ENCODE measurements around the gene SIRT6. TPM values are rescaled to one million over a fixed set of nuclear protein-coding genes. Genes with fewer than 3 reads are reported as not detected.

Gene SIRT6
- polyA plus RNA-seq, 3 donors, result 0.57 to 50.3 (median 1.2) TPM

GRCh38 chr19:4225885-4226284 is 43.5 kb upstream of the SIRT6 start:
- H3K4me1 ChIP-seq (ENCODE audit: control insufficient read depth in 1 of 2, insufficient read depth in 2 of 2, low read length in 2 of 2), result peaks cover 0 to 6% of the 10 kb centered on the region in 2 donors
- peaks cover 0 to 18% of the 10 kb centered on the region in 2 donors for H3K27me3 ChIP-seq (ENCODE audit: control insufficient read depth in 2 of 2, insufficient read depth in 2 of 2, low read length in 2 of 2)
- no peaks in the 10 kb centered on the region for H4K20me1 ChIP-seq (ENCODE audit: insufficient read depth, low read length)
- H3K4me3 Mint-ChIP-seq, result no peak overlapping the region
- no peak overlapping the region for H2AFZ ChIP-seq (ENCODE audit: insufficient read depth, low read depth, low read length, poor library complexity, severe bottlenecking)
- no peaks in the 10 kb centered on the region for H3K9me3 Mint-ChIP-seq
- H3K27me3 Mint-ChIP-seq (ENCODE audit: low read depth in 3 of 3), result peaks cover 4 to 8% (median 6%) of the 10 kb centered on the region in 3 donors
- H3K27ac Mint-ChIP-seq, result no peak overlapping the region
- no peak for DNase-seq
- intact Hi-C loops (cut with micrococcal nuclease), result no loop called here
- no peak for TF ChIP-seq CTCF (IDR thresholded peaks at IDR 0.05)
- H3K9ac ChIP-seq (ENCODE audit: insufficient read depth, low read length, poor library complexity, severe bottlenecking), result no peak overlapping the region
- no peaks in the 10 kb centered on the region for H3K36me3 ChIP-seq (replicated peaks in 1 of 2; ENCODE audit: control insufficient read depth in 1 of 2, insufficient read depth in 2 of 2, low read length in 2 of 2)
- 86% methylated on average over 4 of the region's 8 CpGs for WGBS (ENCODE audit: insufficient coverage)
- no peak overlapping the region for H3K4me3 ChIP-seq (replicated peaks in 1 of 3; ENCODE audit: low read depth in 2 of 3, low read length in 3 of 3)
- H3K36me3 Mint-ChIP-seq, result no peaks in the 10 kb centered on the region
- no peaks in the 10 kb centered on the region for H3K9me3 ChIP-seq (replicated peaks in 1 of 2; ENCODE audit: control insufficient read depth in 1 of 2, insufficient read depth in 1 of 2, low read length in 2 of 2)
- H3K27ac ChIP-seq (ENCODE audit: low read depth in 1 of 2, low read length in 2 of 2), result no peak overlapping the region
- no peak overlapping the region for H3K4me2 ChIP-seq (replicated peaks; ENCODE audit: extremely low read depth, low read length, poor library complexity, severe bottlenecking)
- no peaks in the 10 kb centered on the region for H3K79me2 ChIP-seq (ENCODE audit: insufficient read depth, low read length)
- peaks cover 7% of the 10 kb centered on the region for H3K4me1 Mint-ChIP-seq

GRCh38 chr19:4224470-4224869 is 42.1 kb upstream of the SIRT6 start:
- Histone ChIP-seq H3K36me3 (replicated peaks in 1 of 2; ENCODE audit: control insufficient read depth in 1 of 2, insufficient read depth in 2 of 2, low read length in 2 of 2) (no peaks in the 10 kb centered on the region), H3K27me3 (ENCODE audit: control insufficient read depth in 2 of 2, insufficient read depth in 2 of 2, low read length in 2 of 2) (peaks cover 0 to 14% of the 10 kb centered on the region in 2 donors), H3K4me2 (replicated peaks; ENCODE audit: extremely low read depth, low read length, poor library complexity, severe bottlenecking) (no peak overlapping the region), H3K79me2 (ENCODE audit: insufficient read depth, low read length) (no peaks in the 10 kb centered on the region), H3K4me1 (ENCODE audit: control insufficient read depth in 1 of 2, insufficient read depth in 2 of 2, low read length in 2 of 2) (peaks cover 0 to 6% of the 10 kb centered on the region in 2 donors), H3K9me3 (replicated peaks in 1 of 2; ENCODE audit: control insufficient read depth in 1 of 2, insufficient read depth in 1 of 2, low read length in 2 of 2) (no peaks in the 10 kb centered on the region), H4K20me1 (ENCODE audit: insufficient read depth, low read length) (no peaks in the 10 kb centered on the region), H3K9ac (ENCODE audit: insufficient read depth, low read length, poor library complexity, severe bottlenecking) (no peak overlapping the region), H3K4me3 (replicated peaks in 1 of 3; ENCODE audit: low read depth in 2 of 3, low read length in 3 of 3) (no peak overlapping the region), H3K27ac (ENCODE audit: low read depth in 1 of 2, low read length in 2 of 2) (no peak overlapping the region), H2AFZ (ENCODE audit: insufficient read depth, low read depth, low read length, poor library complexity, severe bottlenecking) (no peak overlapping the region)
- DNase-seq, result no peak
- peak overlapping the region in 1 of 7 donors; percentile 51 for H3K27ac Mint-ChIP-seq
- peaks cover 2 to 5% (median 5%) of the 10 kb centered on the region in 3 donors for H3K27me3 Mint-ChIP-seq (ENCODE audit: low read depth in 3 of 3)
- no peak for TF ChIP-seq CTCF (IDR thresholded peaks at IDR 0.05)
- H3K4me3 Mint-ChIP-seq, result no peak overlapping the region
- WGBS (ENCODE audit: insufficient coverage), result 95% methylated on average over 12 of the region's 15 CpGs
- intact Hi-C loops (cut with micrococcal nuclease), result no loop called here
- H3K36me3 Mint-ChIP-seq, result no peaks in the 10 kb centered on the region
- no peaks in the 10 kb centered on the region for H3K9me3 Mint-ChIP-seq
- peaks cover 3% of the 10 kb centered on the region for H3K4me1 Mint-ChIP-seq

Measured in CD14-positive monocyte (primary cell).